MM.1S (cell line): ENCODE measurements around the gene STX10.
A peak's percentile ranks its signal among the peaks of the same experiment; 100 is the strongest.

ENCODE experiments used
- DNase-seq: peaks from one replicate; pipeline ENCODE4 v3.0.0-alpha.2; 2015
- H2AFZ ChIP-seq: fragments of 300-600 bp; sonication (generic); 2 replicates; pipeline ENCODE4 v1.6.0; 2016; ENCODE audit warnings: antibody characterized with exemption, low read length
- H3F3A ChIP-seq: fragments of 300-600 bp; sonication (generic); 2 replicates; pipeline ENCODE4 v1.6.1; 2016; ENCODE audit warnings: mild to moderate bottlenecking, antibody characterized with exemption, low read length, moderate library complexity, mixed read lengths; ENCODE audit not compliant: insufficient read depth
- H3K27ac ChIP-seq: fragments of 300-600 bp; sonication (generic); 2 replicates; pipeline ENCODE4 v1.5.1; 2016; ENCODE audit warnings: mild to moderate bottlenecking, low read length
- H3K27me3 ChIP-seq: fragments of 300-600 bp; sonication (generic); replicated peaks from 2 replicates; pipeline ENCODE4 v1.6.0; 2016; ENCODE audit warnings: low read length; ENCODE audit not compliant: insufficient read depth
- H3K36me3 ChIP-seq: fragments of 300-600 bp; sonication (generic); replicated peaks from 2 replicates; pipeline ENCODE4 v1.6.1; 2016; ENCODE audit warnings: mild to moderate bottlenecking, low read length, mixed read lengths; ENCODE audit not compliant: insufficient read depth
- H3K4me1 ChIP-seq: fragments of 300-600 bp; sonication (generic); 2 replicates; pipeline ENCODE4 v1.6.1; 2016; ENCODE audit warnings: low read length, mixed read lengths
- H3K4me2 ChIP-seq: fragments of 300-600 bp; sonication (generic); 2 replicates; pipeline ENCODE4 v1.6.0; 2016; ENCODE audit warnings: low read depth, low read length
- H3K4me3 ChIP-seq: fragments of 300-600 bp; sonication (generic); 2 replicates; pipeline ENCODE4 v1.5.1; 2016; ENCODE audit warnings: low read length, mixed read lengths
- H3K79me2 ChIP-seq: fragments of 300-600 bp; sonication (generic); 2 replicates; pipeline ENCODE4 v1.6.1; 2016; ENCODE audit warnings: mixed run types, low read length, mixed read lengths
- H3K9ac ChIP-seq: fragments of 300-600 bp; sonication (generic); 2 replicates; pipeline ENCODE4 v1.6.1; 2016; ENCODE audit warnings: low read length, mixed read lengths
- H3K9me2 ChIP-seq: fragments of 300-600 bp; sonication (generic); replicated peaks from 2 replicates; pipeline ENCODE4 v1.6.1; 2016; ENCODE audit warnings: mild to moderate bottlenecking, low read length, mixed read lengths; ENCODE audit not compliant: insufficient read depth
- H3K9me3 ChIP-seq: fragments of 300-600 bp; sonication (generic); replicated peaks from 2 replicates; pipeline ENCODE4 v1.6.1; 2016; ENCODE audit warnings: mild to moderate bottlenecking, low read length, mixed read lengths; ENCODE audit not compliant: insufficient read depth
- H4K20me1 ChIP-seq: fragments of 300-600 bp; sonication (generic); 2 replicates; pipeline ENCODE4 v1.6.1; 2016; ENCODE audit warnings: mild to moderate bottlenecking, low read length, moderate library complexity, mixed read lengths; ENCODE audit not compliant: insufficient read depth
- EZH2 ChIP-seq: fragments of 300-600 bp; sonication (generic); optimal IDR thresholded peaks from 2 replicates; pipeline ENCODE3; 2017; ENCODE audit warnings: low read depth, mild to moderate bottlenecking, antibody characterized with exemption, low read length, mixed read lengths
- EZH2phosphoT487 ChIP-seq: fragments of 300-600 bp; sonication (generic); IDR thresholded peaks from 2 replicates; pipeline ENCODE4 v1.6.1; 2018; ENCODE audit warnings: antibody characterized with exemption, low read length
- TF ChIP-seq, protein P1 (sequence below): fragments of 300-600 bp; sonication (generic); IDR thresholded peaks from 2 replicates; pipeline ENCODE4 v1.5.1; 2016; ENCODE audit warnings: antibody characterized with exemption, low read length, mixed read lengths

Gene STX10

GRCh38 chr19:13154911-13155471, 4.8 kb upstream of the STX10 start:
- H3K9me3 ChIP-seq: no peaks in the 10 kb centered on the region
- H3K27me3 ChIP-seq: peaks cover 62% of the 10 kb centered on the region
- H3K79me2 ChIP-seq: no peaks in the 10 kb centered on the region
- TF ChIP-seq, protein P1, sequence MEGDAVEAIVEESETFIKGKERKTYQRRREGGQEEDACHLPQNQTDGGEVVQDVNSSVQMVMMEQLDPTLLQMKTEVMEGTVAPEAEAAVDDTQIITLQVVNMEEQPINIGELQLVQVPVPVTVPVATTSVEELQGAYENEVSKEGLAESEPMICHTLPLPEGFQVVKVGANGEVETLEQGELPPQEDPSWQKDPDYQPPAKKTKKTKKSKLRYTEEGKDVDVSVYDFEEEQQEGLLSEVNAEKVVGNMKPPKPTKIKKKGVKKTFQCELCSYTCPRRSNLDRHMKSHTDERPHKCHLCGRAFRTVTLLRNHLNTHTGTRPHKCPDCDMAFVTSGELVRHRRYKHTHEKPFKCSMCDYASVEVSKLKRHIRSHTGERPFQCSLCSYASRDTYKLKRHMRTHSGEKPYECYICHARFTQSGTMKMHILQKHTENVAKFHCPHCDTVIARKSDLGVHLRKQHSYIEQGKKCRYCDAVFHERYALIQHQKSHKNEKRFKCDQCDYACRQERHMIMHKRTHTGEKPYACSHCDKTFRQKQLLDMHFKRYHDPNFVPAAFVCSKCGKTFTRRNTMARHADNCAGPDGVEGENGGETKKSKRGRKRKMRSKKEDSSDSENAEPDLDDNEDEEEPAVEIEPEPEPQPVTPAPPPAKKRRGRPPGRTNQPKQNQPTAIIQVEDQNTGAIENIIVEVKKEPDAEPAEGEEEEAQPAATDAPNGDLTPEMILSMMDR: peak; percentile 28
- no peak for TF ChIP-seq EZH2
- no peaks in the 10 kb centered on the region for H4K20me1 ChIP-seq
- H3K9me2 ChIP-seq: no peaks in the 10 kb centered on the region
- DNase-seq: no peak
- H3K27ac ChIP-seq: no peak overlapping the region
- H3K9ac ChIP-seq: no peak overlapping the region
- H3K4me3 ChIP-seq: no peak overlapping the region; the same call in 1 of the 2 replicates
- peak overlapping the region; percentile 91 for H3K4me2 ChIP-seq
- H3K36me3 ChIP-seq: no peaks in the 10 kb centered on the region
- H3K4me1 ChIP-seq: peaks cover 29% of the 10 kb centered on the region
- H3F3A ChIP-seq: peaks cover 8% of the 10 kb centered on the region; the same call in 1 of the 2 replicates
- H2AFZ ChIP-seq: no peak overlapping the region

DNA sequence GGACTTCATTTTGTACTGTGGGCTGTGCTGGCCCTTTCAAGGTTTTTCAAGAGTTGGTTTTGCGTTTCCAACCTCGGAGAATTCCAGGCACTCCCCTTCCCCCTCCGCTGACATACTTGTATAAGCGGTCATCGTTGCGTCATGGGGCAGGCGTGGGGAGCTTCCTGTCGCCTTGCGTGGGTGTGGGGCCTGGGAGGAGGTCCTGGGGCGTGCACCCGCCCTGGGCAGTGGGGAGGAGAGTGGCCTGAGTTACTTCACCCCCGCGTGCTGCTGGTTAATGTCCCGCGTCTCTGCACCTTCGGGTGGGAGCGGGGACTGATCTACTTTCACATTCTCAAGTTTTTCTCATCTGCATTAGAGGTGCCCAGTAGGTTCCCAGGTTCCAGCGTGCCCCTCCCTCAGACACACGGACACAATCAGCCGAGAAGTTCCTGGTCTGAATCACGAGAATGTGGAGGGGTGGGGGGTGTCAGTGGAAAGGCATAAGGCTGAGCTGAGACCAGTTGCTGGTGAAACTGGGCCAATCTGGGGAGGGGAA, 4.1 kb upstream of the STX10 start:
- Histone ChIP-seq H3K27ac (no peak overlapping the region), H3K36me3 (no peaks in the 10 kb centered on the region), H2AFZ (no peak overlapping the region), H3K4me2 (peak overlapping the region; percentile 91), H3K79me2 (peaks cover 3% of the 10 kb centered on the region; the same call in 1 of the 2 replicates), H3F3A (peaks cover 8% of the 10 kb centered on the region; the same call in 1 of the 2 replicates), H3K4me1 (peaks cover 32% of the 10 kb centered on the region), H4K20me1 (no peaks in the 10 kb centered on the region), H3K9me2 (no peaks in the 10 kb centered on the region), H3K4me3 (peak overlapping the region; percentile 31), H3K27me3 (peaks cover 56% of the 10 kb centered on the region), H3K9ac (peak overlapping the region; percentile 9; the same call in 1 of the 2 replicates), H3K9me3 (no peaks in the 10 kb centered on the region)
- TF ChIP-seq, protein P1: no peak
- TF ChIP-seq EZH2phosphoT487 (no peak), EZH2 (no peak)
- DNase-seq: no peak

DNA sequence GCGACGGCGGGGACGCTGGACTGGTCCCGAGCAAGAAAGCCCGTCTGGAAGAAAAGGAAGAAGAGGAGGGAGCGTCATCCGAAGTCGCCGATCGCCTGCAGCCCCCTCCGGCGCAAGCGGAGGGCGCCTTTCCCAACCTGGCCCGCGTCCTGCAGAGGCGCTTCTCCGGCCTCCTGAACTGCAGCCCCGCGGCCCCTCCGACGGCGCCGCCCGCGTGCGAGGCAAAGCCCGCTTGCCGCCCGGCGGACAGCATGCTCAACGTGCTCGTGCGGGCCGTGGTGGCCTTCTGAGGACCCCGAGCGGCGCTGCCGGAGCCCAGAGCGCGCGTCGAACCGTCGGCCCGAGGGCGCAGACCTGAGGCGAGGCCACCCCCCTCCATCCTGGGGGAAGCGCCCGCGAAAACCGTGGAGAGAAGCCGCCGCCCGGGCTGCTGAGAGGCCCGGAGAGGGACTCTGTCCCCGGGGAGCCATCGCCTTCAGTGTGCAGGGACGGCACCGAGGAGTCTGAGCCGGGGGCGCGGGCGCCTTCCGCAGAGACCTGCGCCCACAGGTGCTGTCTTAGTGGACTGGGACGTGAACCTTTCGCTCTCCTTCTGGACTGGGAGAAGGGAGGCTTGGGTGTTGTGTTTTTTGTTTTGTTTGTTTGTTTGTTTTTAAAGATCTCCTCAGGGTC, 3.5 kb upstream of the STX10 start:
- H3F3A ChIP-seq: peaks cover 8% of the 10 kb centered on the region; the same call in 1 of the 2 replicates
- H3K9me3 ChIP-seq: no peaks in the 10 kb centered on the region
- H3K4me3 ChIP-seq: peak overlapping the region; percentile 41; the same call in 1 of the 2 replicates
- H2AFZ ChIP-seq: no peak overlapping the region
- peak overlapping the region; percentile 9; the same call in 1 of the 2 replicates for H3K9ac ChIP-seq
- no peaks in the 10 kb centered on the region for H3K36me3 ChIP-seq
- DNase-seq: no peak
- peaks cover 55% of the 10 kb centered on the region for H3K27me3 ChIP-seq
- H3K4me2 ChIP-seq: peak overlapping the region; percentile 91; the same call in 1 of the 2 replicates
- H3K4me1 ChIP-seq: peaks cover 32% of the 10 kb centered on the region
- H3K9me2 ChIP-seq: no peaks in the 10 kb centered on the region
- no peaks in the 10 kb centered on the region for H4K20me1 ChIP-seq
- peaks cover 3% of the 10 kb centered on the region; the same call in 1 of the 2 replicates for H3K79me2 ChIP-seq
- H3K27ac ChIP-seq: no peak overlapping the region
- TF ChIP-seq EZH2phosphoT487 (no peak), EZH2 (no peak)
- TF ChIP-seq, protein P1: no peak
